Pulmonary artery endothelial cell (primary cell): ENCODE measurements around the gene ARAP2. TPM values are rescaled to one million over a fixed set of nuclear protein-coding genes. Genes with fewer than 3 reads are reported as not detected.

Experiments
- DNase-seq: peaks from one replicate; pipeline ENCODE4 v3.0.0-alpha.2; 2011; ENCODE audit warnings: low read depth, low spot score
- total RNA-seq: library from RNA; depleted of rRNA; stranded (reverse); fragments of >200 nt; gene quantifications from 2 replicates; pipeline ENCODE4 v1.2.3, GENCODE V29; 2014

ARAP2 gene
- total RNA-seq, 1 donor from 2014 or later = 0.33 TPM

DNA sequence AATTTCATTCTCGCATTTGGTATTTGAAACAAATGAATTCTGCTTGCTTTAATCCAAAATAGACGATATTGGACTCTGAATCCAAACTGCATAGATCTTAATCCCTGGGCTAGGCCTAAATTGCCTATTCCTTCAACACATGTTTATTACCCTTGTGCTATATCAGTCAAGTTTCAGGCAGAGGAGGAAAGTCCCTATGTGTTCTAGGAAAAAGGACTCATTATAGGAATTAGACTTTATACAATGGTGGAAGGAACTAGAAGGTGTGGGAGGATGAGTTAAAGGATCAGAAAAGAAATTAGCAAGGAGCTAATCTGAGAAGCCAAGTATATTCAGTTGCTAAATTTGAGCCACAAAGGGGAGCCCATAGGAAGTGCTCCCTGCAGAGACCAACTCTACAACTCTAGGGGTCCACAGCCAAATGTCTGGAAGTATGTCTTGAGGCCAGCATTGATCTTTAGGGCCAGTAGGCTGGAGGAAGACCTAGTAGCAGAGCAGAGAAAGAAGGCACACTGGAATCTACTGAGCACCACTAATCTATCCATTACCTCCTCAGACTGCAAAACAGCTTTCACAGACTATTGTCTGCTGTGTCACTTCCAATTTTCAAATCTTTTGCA lies 20.0 kb upstream of the ARAP2 start:
- DNase-seq = no peak

DNA sequence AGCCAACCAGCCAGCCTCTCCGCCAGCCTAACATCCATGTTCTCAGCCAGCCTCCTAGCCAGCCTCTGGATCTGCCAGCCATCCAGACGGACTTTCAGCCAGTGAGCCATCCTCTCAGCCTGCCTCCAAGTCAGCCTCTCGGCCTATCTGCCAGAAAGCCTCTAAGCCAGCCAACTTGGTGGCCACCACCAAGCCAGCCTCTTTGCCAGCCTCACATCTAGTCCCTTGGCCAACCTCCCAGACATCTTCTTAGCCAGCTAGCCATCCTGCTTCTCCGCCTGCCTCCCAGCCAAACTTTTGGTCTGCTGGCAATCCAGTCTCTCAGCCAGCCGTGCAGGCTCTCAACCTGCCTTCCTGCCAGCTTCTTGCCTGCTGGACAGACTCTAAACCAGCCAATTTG lies 16.4 kb upstream of the ARAP2 start:
- no peak for DNase-seq

DNA sequence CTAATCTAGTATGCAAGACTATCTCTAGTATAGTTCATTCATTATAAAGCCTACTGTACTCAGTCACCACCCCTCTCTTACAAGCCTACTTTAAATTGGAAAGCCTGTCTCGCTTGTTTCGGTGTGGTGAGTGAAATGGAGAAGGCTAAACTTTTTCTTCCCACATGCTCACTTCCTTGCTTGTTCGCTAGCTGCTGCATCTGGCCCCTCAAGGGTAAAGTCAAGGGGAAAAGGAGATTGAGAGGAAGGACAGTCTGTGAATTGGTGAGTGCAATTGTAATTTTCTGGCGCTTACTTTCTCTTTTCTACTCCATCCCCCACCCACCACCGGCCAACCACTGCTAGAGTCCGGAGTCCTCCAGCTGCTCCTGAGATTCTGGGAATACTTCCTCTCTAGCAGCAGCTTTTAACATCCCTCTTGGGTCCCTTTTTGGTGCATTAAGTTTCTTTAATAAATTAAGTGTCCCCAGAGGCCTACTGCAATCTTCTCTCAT lies 12.1 kb upstream of the ARAP2 start:
- DNase-seq = no peak

DNA sequence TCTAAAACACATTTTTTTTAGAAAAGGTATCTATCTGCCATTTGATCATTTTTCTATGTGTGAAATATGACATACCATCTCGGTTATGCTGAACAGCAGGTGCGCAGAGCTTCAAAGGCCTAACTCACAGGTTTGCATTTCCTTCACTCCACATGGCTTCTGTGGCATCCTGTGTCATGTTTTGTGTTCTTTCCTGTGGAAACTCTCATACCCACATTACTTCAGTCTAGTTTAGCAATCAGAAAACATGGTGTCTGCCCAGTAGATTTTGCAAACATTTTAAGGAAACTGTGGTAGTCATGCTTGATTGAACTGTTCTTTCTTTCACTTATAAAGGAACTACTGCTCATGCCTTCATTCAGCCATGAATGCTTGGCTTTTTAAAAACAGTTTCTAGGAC lies 11.3 kb upstream of the ARAP2 start:
- no peak for DNase-seq

DNA sequence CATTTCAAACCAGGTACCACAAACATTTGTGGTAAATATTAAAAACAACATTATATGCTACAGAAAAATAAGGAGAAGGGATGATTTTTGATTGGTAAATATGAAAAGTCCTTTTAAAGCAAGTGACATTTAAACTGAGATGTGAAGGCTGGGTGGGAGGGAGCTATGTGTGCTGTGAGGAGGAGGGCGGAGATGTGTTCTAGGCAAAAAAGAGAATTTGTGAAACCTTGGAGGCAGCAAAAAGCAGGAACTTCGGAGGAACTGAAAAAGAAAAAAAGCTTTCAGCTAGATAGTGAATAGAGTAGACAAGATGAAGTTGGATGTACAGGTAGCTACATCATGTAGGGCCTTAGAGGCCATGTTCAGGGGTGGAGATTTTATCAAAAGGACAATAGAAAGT lies 10.1 kb upstream of the ARAP2 start:
- no peak for DNase-seq

DNA sequence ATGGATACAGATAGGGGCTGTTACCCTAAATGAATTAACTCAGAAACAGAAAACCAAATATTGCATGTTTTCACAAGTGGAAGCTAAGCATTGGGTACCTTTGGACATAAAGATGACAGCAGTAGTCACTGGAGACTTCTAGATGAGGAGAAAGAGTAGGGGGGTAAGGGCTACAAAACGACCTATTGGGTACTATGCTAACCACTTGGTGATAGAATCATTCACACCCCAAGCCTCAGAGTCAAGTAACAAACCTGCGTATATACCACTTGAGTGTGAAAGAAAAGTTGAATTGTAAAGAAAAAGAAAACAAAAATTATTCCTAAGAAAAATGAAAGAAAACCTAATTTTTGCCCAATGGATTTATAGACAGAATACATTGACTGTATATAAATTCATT lies 7.7 kb upstream of the ARAP2 start:
- DNase-seq = no peak

DNA sequence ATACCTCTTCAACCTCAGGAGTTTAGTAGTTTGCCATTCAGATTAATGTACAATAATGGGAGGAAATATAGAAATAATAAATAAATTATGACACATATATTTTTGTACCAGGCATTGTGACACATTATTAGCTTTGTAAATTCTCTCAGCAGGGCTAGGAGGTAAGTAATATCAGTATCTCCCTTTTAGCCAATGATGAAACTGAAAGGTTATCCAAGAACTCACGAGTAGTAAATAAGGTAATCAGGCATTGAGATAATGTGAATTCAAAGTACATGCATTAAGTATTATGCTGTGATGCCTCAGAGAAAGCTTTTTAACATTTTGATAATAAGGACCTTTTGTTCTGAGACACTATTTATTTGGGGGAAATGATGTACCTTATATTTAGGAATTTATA lies 5.3 kb upstream of the ARAP2 start:
- no peak for DNase-seq

DNA sequence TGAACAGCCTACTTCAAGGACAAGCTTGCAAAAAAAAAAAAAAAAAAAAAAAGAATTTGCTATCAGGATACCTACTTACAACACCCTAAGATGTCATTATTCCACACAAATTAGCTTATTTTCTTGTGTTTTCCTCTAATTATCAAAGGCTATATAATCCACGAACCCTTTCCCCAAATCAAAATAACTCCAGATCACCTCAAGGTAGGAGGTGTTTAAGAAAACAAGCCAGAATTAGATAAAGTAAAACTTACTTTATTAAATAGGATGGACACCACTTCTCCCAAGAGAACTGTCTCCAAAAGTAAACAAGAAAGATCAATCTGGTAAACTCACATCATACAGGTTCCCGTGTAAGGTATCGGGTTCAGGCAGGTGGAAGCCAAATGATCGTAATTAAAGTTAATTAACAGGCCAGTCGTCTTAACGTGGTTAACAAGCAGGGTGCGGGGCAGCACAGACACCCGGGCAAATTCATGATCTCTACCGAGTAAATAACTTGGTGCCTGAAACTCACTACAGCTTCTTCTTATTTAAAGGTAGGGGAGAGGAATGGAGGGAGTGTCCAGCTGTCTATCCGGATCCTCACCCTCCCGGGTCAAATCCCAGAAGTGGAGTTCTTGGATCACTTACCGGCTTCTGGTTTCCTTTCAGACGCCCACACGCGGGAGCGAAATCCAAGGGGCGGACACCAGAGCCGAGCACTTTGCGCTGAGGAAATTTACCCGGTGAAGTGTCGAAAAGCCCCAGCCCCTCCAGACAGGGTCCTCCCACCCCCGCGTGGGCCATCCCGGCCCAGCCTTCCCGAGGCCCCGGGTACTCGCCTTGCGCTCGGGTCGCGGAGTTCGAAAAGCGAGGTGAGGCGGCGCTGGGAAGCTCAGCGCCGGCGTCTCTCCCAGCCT lies 708 bp downstream of the ARAP2 start:
- no peak for DNase-seq

DNA sequence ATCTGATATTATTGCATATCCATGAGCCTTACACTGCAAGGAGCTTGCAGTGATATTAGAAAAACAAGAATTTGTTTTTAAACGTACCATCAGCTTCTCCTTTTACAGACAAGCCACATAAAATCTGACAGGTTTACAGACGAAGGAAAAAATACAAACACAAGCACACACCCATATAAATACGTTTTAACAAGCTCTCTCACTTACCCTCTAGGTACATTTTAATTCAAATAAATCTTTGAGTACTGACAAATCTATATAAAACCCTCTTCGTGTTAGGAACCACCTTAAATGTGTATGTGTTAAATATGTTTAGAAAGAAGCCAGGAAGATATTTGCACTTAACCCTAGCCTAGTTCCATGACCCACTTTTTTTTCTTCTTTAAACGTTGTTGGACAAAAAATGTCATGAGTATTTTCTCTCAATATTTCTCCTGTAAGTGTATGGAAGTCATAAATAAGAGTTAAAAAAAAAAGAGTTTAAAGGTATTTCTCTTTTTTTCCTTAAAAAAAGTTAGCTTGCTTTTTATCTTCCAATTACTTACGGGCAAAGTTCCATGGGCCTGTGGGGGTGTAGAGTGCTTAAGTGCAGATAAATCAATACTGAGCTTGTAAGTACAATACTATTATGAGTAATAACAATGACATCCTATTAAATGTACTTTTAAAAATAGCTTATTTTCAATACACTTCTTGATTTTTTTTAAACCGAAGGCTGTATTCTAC lies 1.5 kb downstream of the ARAP2 start:
- DNase-seq = no peak

DNA sequence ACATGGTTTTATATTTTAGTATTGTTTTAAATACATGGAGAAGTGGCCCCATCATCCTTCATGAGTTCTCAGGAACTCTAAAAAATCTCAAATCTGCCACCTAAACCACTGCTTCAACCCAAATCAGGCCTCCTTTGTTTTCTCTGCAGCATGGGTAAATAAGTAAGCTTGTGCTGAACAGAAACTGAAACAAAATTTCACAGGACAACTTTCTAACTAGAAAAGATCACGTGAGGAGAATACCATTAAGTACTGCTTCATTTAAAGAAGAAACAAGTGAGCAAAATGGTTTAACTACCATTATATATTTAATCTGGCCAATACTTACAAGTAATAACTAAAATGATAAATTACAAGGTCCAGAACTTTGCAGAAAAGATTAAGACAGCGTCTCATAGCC lies 2.5 kb downstream of the ARAP2 start:
- DNase-seq = no peak

DNA sequence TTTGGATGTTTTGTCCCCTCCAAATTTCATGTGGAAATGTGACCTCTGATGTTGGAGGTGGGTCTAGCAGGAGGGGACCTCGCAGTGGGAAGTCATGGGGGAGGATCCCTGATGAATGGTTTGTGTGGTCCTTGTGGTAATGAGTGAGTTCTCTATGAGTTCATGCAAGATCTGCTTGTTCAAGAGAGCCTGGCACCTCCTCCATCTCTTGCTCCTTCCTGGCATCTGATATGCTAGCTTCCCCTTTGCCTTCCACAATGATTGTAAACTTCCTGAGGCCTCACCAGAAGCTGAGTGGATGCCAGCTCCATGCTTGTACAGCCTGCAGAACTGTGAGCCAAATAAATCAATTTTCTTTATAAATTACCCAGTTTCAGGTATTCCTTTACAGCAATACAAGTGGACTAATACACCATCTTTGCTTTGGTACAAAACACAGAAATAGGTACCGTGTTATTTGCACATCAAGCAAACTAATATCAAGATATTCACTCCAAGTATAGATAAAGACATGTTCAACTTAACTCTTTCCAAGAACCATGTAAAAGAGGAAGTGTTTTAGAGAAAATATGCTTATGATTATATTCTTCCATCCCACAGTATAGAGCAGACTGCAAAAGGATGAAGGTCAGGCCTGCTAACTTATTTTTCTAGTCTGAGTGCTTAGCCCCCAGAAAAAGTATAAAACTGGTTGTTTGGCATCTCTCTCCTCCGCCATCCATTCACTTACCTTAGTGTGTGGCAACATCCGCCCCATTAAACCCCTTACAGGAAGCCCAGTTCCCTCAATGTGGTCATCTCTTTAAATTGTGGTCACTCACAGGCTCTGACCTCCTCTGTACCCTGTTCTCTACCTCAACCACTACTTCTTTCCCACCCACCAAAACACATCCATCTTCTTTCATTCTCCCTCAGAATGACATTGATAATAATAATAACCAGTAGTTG lies 6.7 kb downstream of the ARAP2 start:
- no peak for DNase-seq

DNA sequence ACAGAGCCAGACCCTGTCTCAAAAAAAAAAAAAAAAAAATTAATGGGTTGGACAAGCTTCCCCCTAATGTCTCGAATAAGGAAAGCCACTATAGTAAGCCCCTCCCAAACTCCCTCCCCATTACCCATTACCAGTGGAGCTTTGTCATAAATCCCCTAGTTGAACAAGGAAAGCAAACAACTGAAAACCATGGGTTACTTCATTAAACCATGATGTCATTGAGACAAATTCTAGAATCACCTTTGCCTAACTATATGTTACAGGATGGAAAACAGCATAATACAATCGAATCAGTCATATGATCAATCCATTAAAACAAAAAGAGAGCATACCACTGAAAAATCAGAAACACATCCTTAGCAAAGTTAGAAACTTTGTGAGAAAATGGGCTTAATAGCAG lies 8.2 kb downstream of the ARAP2 start:
- no peak for DNase-seq

DNA sequence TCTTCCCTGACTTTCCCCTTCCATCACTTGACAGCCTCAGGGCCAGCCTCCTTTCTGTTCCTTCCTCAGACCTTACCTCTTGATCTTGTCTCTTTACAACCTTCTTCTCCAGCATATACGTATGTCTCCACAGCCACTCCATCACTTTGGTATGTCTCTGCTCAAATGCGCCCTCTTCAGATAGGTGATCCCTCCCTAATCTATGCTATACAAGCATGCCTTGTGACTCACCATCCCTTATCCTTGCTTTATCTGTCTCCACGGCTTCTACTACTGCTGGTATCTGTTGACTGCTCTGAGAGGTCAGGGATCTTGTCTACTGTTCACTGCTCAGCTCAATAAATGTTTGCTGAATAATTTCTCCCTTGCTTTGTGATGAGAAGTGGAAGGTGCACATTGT lies 9.0 kb downstream of the ARAP2 start:
- no peak for DNase-seq

DNA sequence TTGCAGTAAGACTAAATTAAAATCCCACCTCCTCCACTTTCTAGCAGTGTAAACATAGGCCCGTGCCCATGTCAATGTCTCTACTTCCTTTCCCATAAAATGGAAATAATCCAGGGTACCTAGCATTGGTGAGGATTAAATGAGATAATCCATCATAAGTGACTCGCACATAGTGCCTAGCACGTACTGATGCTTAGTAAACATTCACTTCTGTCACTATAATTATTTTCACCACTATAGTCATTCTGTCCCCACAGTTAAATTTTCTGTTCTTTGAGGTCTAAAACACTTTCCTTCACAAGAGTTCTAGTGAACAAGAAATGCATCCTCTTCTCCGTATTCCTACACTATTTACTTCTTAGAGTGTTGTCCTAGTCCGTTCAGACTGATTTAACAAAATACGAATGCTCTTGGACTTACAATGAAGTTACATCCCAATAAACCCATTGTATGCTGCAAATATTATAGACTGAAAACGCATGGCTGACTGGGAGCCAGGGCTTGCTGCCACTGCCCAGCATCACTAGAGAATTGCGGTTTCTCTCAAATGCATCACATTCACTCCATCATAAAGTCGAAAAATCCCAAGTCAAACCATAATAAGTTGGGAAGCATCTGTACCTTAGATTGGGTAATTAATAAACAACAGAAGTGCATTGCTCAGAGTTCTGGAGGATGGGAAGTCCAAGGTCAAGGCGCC lies 10.6 kb downstream of the ARAP2 start:
- DNase-seq = no peak

DNA sequence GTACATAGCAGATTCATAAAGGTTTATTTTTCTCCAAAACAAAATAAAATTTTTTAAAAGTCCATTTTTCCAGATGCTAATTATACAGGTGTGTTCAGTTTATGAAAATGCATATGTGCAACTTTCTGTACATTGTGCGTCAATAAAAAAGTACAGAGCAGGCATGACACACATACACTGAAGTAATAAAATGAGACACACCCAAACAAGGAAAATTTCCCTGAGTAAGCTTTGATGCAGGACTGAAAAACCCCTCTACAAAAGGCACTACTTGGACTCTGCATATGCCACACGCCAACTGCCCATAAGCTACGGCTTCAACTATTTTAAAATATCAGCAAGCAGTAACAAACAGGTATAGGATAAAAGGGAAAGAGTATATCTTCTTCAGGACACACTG lies 13.8 kb downstream of the ARAP2 start:
- no peak for DNase-seq

DNA sequence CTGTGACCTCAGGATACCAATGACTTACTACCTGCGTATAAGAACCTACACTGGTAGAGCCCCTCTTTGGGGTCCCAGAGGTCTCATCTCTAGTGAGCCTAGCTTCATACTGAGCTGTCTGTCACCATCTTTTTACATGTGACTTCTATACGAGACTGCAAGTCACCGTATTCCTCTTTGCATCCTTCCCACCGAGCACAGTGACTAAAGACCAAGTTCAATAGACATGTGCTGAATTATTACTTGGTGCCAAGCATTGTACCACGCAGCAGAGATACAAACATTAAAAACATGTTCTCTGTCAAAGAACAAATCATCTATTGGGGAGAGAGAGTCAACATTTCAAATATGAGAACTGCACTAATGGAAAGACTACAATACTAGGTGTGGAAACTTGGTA lies 16.4 kb downstream of the ARAP2 start:
- DNase-seq = no peak

DNA sequence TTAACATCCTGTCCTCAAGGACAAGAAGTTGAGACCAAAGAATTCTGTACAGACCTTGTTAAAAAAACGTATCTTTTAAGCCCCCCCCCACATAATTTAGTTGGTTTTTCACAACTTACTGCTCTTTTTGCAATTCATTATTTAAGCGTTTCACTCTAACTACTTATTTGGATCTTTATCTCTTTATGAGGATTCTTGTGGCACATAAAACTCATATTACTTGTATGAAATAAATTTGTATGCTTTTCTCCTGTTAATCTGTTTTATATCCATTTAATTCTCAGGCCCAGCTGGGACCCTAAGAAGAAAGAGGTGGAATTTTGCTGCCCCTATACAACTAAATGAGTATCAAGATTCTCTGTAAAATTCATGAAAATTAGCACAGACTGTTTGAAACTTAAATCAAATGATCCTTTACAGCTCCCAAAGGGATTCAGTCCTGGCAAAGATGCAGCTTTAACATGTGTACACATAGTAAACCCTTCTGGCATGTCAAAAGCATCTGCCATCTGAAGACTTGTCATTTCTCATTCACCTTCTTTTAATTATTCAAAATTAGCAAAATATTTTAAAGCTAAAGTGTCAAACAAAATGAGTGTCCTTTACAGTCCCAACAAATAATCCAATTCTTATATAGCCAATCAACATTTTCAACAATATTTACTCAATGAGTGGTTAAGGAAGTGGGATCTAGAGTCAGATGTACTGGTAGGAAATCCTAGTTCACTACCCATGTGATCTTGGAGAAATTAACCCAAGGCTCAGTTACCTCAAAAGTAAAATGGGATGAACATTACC lies 17.7 kb downstream of the ARAP2 start:
- DNase-seq = no peak

DNA sequence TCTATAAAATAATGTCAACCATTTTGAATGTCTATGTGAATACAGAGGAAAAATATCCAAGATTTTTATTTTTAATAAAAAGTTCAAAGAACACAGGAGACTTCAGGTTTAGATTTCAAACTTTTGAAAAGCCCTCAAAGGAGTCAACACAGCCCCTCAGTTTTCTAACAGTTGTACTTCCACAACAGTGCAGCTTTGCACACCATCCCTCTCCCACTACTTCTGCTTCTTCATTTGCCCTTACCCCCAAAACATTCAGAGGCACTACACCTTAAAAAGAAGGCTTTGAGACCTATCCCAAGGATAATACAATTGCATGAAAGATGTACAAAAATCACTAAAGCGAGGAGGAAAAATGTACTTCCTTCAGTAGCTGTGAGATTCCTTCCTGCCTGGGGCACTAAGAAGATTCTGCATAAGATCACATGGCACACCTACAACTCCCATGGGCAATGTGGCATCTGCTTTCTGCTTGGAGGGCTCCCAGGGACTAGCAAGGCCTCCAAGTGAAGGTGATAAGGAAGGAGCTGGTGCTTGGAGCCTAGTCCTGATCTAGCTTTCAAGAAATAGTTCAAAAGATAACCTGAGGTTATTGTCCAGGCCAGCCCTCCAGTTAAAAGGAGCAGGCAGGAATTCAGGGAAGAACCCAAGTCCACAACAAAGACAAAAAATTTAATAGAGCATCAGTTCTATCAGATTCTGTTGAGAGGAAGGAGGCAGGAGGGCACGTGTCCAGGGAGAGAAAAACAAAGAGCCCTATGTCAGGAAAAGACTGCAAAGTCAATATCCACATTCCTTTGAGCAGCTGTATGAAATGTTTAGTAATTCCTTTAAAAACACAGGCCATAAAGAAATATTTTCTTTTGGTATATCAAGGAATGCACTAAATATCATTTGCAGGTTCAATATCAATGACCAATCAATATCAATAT lies 19.1 kb downstream of the ARAP2 start:
- DNase-seq = no peak

DNA sequence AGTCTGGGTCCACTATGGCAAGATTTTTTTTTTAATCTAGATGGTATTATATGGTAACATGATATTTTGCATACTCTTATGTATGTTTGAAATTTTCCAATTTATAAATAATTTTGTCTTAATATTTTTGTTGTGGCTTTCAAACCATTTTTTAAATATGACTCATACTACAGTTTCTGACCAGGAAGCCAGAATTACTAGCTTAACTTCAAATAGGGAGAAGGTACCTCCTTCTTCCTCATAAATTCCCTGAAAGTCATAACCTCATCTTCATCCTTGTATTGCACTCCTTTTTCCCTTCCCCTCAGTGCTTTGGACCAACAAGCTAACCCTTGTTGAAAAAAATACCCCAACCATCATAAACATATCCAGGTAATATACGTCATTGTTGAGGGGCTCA lies 21.6 kb downstream of the ARAP2 start:
- DNase-seq = no peak
